Mammary epithelial cell (primary cell): ENCODE results near the gene CORO6.
A peak's percentile ranks its signal among the peaks of the same experiment; 100 is the strongest.

Experiments used
- CTCF ChIP-seq, 2 donors: IDR thresholded peaks in 1 of 2; conservative IDR thresholded peaks in 1 of 2; 2 replicates each; pipeline ENCODE4 v1.5.1; 2011 to 2012; ENCODE audit warnings: inconsistent platforms in 2 of 2, low read length in 2 of 2, mild to moderate bottlenecking in 2 of 2, control low read depth in 1 of 2, low read depth in 1 of 2; ENCODE audit not compliant: insufficient read depth in 1 of 2; ENCODE audit errors: extremely low read depth in 1 of 2
- EZH2 ChIP-seq: IDR thresholded peaks from 2 replicates; pipeline ENCODE4 v1.6.1; 2012; ENCODE audit warnings: low read length, inconsistent platforms, borderline replicate concordance

- TF ChIP-seq CTCF (conservative IDR thresholded peaks at IDR 0.05 in 1 of 2, IDR thresholded peaks at IDR 0.05 in 1 of 2; ENCODE audit: extremely low read depth in 1 of 2, insufficient read depth in 1 of 2, low read depth in 1 of 2, low read length in 2 of 2) = peak; percentile 12 to 45
- no peak for TF ChIP-seq EZH2
Measured at GRCh38 chr17:29567554-29568330, 55.0 kb downstream of the CORO6 start.
